Activated CD8-positive, alpha-beta T cell treated with anti-CD3 and anti-CD28 coated beads for 36 hours (primary cell): ENCODE results near the gene NEK3. TPM values are rescaled to one million over a fixed set of nuclear protein-coding genes. Genes with fewer than 3 reads are reported as not detected.

Experiments
- ATAC-seq: fragments of 200-7000 bp; cut with Tn5 transposase; one replicate; pipeline ENCODE4 v1.10.0; 2021; ENCODE audit warnings: mild to moderate bottlenecking, moderate library complexity
- CTCF ChIA-PET: fragments of 350-600 bp; sonication (Branson Sonifier 250); formaldehyde crosslinking; loops from one replicate; lab custom pipeline; 2021; ENCODE audit warnings: antibody characterized with exemption; lab: Charles Lee
- POLR2A ChIA-PET: fragments of 350-600 bp; sonication (Branson Sonifier 250); formaldehyde crosslinking; loops from one replicate; lab custom pipeline; 2021; ENCODE audit warnings: antibody characterized with exemption; lab: Charles Lee
- DNase-seq: peaks from one replicate; pipeline ENCODE4 v3.0.0-alpha.2; 2020
- H3K27ac Mint-ChIP-seq: one replicate; pipeline ENCODE4 v1.8.0; 2021; ENCODE audit warnings: mild to moderate bottlenecking, mixed read lengths
- H3K27me3 Mint-ChIP-seq: one replicate; pipeline ENCODE4 v1.8.0; 2021; ENCODE audit warnings: mixed read lengths
- H3K36me3 Mint-ChIP-seq: one replicate; pipeline ENCODE4 v1.8.0; 2021; ENCODE audit warnings: low read depth, mixed read lengths
- H3K4me1 Mint-ChIP-seq: one replicate; pipeline ENCODE4 v1.8.0; 2021; ENCODE audit warnings: low read depth, mixed read lengths
- H3K4me3 Mint-ChIP-seq: one replicate; pipeline ENCODE4 v1.8.0; 2021; ENCODE audit warnings: mild to moderate bottlenecking, moderate library complexity, mixed read lengths
- H3K9me3 Mint-ChIP-seq: one replicate; pipeline ENCODE4 v1.8.0; 2021; ENCODE audit warnings: mixed read lengths
- CTCF ChIP-seq: fragments of 200-600 bp; IDR thresholded peaks from one replicate; pipeline ENCODE4 v1.8.0; 2022; ENCODE audit warnings: antibody characterized with exemption, mild to moderate bottlenecking
- intact Hi-C: fragments of 100-400 bp; cut with micrococcal nuclease; formaldehyde crosslinking; loops from one replicate; pipeline ENCODE4 v1.10.0; 2022
- total RNA-seq, 2 experiments: library from RNA; stranded (reverse); gene quantifications; one replicate each; pipeline ENCODE4 v1.2.3, GENCODE V29; 2021

NEK3 gene
- total RNA-seq, 2 experiments from 2014 or later, result 1.5 to 1.9 TPM

GRCh38 chr13:52155177-52155576 is 4.2 kb downstream of the NEK3 start:
- peaks cover 15% of the 10 kb centered on the region for H3K4me1 Mint-ChIP-seq
- H3K4me3 Mint-ChIP-seq, result no peak overlapping the region
- ChIA-PET CTCF (interaction anchor here (0.6 to 2.0 kb wide), 3 partner anchors 24 to 30 kb away, joined by 3 to 7 read pairs (median 3); no protein-coding TSS in a partner anchor), POLR2A (interaction anchor here (1.0 to 1.8 kb wide), 2 partner anchors 10 to 362 kb away, joined by 4 to 5 read pairs; no protein-coding TSS in a partner anchor)
- ATAC-seq (no peak), DNase-seq (no peak)
- no peak for TF ChIP-seq CTCF
- intact Hi-C loops, result no loop called here
- peaks cover 8% of the 10 kb centered on the region for H3K27me3 Mint-ChIP-seq
- H3K9me3 Mint-ChIP-seq, result no peaks in the 10 kb centered on the region
- no peaks in the 10 kb centered on the region for H3K36me3 Mint-ChIP-seq
- H3K27ac Mint-ChIP-seq, result no peak overlapping the region

- ATAC-seq (no peak), DNase-seq (no peak)
- no peaks in the 10 kb centered on the region for H3K27me3 Mint-ChIP-seq
- no peaks in the 10 kb centered on the region for H3K4me1 Mint-ChIP-seq
- no peaks in the 10 kb centered on the region for H3K36me3 Mint-ChIP-seq
- POLR2A ChIA-PET, result interaction anchor here (0.7 kb wide), 1 partner anchor 477 kb away, joined by 3 read pairs; no protein-coding TSS in a partner anchor
- no peak overlapping the region for H3K4me3 Mint-ChIP-seq
- no peak for TF ChIP-seq CTCF
- no peak overlapping the region for H3K27ac Mint-ChIP-seq
- CTCF ChIA-PET, result interaction anchor here (1.3 kb wide), 1 partner anchor 9 kb away, joined by 5 read pairs; no protein-coding TSS in a partner anchor
- H3K9me3 Mint-ChIP-seq, result no peaks in the 10 kb centered on the region
- intact Hi-C loops, result no loop called here
Measured at GRCh38 chr13:52147225-52147624, 12.2 kb downstream of the NEK3 start.

DNA sequence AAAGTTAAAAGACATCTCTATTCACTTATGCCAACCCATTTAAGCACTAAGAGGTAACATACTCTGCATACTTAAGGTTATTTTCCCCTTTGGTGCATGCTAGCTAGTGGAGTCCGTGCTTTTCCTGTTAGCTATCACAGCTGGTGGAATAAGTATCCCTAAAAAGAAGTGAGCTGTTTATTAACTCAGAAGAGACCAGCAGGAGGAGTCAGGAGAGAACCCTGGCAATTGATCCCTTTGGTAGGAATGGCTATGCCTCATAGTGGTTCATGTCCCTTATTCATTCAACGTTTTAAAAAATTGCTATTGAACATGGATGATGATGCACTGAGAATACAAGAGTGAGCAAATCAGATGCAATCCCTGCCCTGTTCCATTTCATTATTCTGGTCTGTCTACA is 18.1 kb downstream of the NEK3 start:
- DNase-seq (no peak), ATAC-seq (no peak)
- no peak overlapping the region for H3K4me3 Mint-ChIP-seq
- no peaks in the 10 kb centered on the region for H3K4me1 Mint-ChIP-seq
- CTCF ChIA-PET, result interaction anchor here (1.2 to 3.0 kb wide), 2 partner anchors 14 to 92 kb away, joined by 3 to 13 read pairs; partner anchors contain the start of gene NEK5
- H3K9me3 Mint-ChIP-seq, result no peaks in the 10 kb centered on the region
- no peak for TF ChIP-seq CTCF
- no peaks in the 10 kb centered on the region for H3K36me3 Mint-ChIP-seq
- H3K27ac Mint-ChIP-seq, result no peak overlapping the region
- intact Hi-C loops, result no loop called here
- no peaks in the 10 kb centered on the region for H3K27me3 Mint-ChIP-seq
- POLR2A ChIA-PET, result no interaction called here

DNA sequence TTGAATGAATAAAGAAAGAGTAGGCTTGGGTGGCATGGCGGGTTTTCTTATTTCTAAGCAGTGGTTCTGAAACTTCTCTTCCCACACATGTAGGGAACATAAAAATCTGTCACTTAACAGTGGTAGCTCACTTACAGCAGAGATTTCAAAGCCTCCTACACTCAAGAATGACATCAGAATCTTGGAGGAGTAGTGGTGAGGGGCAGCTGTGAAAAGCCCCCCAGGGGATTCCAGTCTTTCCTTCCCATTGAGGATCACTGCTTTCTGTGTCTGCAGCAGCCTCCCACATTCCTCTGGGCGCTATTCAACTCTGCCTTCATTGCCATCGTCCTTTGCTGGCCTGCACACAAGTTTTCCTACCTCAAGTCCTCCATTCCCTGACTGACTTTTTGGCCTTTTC is 21.9 kb downstream of the NEK3 start:
- Mint-ChIP-seq H3K4me1 (no peaks in the 10 kb centered on the region), H3K4me3 (no peak overlapping the region), H3K27me3 (no peaks in the 10 kb centered on the region), H3K27ac (no peak overlapping the region), H3K36me3 (no peaks in the 10 kb centered on the region), H3K9me3 (no peaks in the 10 kb centered on the region)
- DNase-seq (no peak), ATAC-seq (no peak)
- intact Hi-C loops, result no loop called here
- TF ChIP-seq CTCF, result no peak
- CTCF ChIA-PET, result no interaction called here
- POLR2A ChIA-PET, result no interaction called here

DNA sequence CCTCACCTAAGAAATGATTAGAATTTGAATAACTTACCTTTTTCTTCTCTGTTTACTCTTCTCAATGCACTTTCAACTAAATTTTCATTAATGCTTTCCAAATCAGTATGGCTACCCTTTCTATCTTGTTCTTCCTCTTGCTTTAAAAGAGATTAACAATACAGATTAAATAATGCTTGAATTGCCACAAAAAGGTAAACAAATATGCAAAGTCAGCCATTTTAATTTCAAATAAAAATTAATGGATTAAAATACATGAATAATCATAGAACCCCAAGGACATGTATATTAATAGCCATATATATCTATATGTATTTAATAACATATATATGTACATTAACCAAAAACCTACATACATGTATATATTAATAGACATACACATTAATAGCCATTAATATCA is 22.6 kb downstream of the NEK3 start:
- ATAC-seq (no peak), DNase-seq (no peak)
- Mint-ChIP-seq H3K27ac (no peak overlapping the region), H3K4me3 (no peak overlapping the region), H3K36me3 (no peaks in the 10 kb centered on the region), H3K27me3 (peaks cover 3% of the 10 kb centered on the region), H3K4me1 (no peaks in the 10 kb centered on the region), H3K9me3 (no peaks in the 10 kb centered on the region)
- intact Hi-C loops, result no loop called here
- CTCF ChIA-PET, result no interaction called here
- POLR2A ChIA-PET, result no interaction called here
- no peak for TF ChIP-seq CTCF
